ENCODE data around the gene CCNG1. TPM values are rescaled to one million over a fixed set of nuclear protein-coding genes. Genes with fewer than 3 reads are reported as not detected.
"Not testable (repeated sequence)": the region's sequence is repeated elsewhere in the genome, so short reads cannot be mapped to it uniquely, and the experiment has no call there.

CCNG1 gene
- 137 and 275 TPM in 2 replicates for total RNA-seq (2012; rRNA removed)

GRCh38 chr5:163437309-163438182 lies at the start of gene CCNG1:
Gene CCNG1 (plus strand): TSS chr5:163437595. CDS start chr5:163439257, 1,662 bp downstream.
- peaks cover 27% of the 10 kb centered on the region for H3K36me3 ChIP-seq (ENCODE audit: insufficient read depth, low read length)
- peak within 1 kb of the TSS; percentile 95 for H3K4me3 ChIP-seq (ENCODE audit: low read length)
- peak within 1 kb of the TSS; percentile 87 for H3K4me2 ChIP-seq (ENCODE audit: low read length)
- H3K27me3 ChIP-seq (ENCODE audit: control insufficient read depth, insufficient read depth, low read length), result peaks cover 9% of the 10 kb centered on the region
- H3K9ac ChIP-seq (ENCODE audit: low read depth, low read length), result peak within 1 kb of the TSS; percentile 97
- no peaks in the 10 kb centered on the region for H3K9me3 ChIP-seq (replicated peaks; ENCODE audit: low read length)
- peaks cover 20% of the 10 kb centered on the region for H3K4me1 ChIP-seq (ENCODE audit: control insufficient read depth, insufficient read depth, low read length)

GRCh38 chr5:163395792-163396191 lies 41.6 kb upstream of the CCNG1 start:
- Histone ChIP-seq H3K9ac (ENCODE audit: low read depth, low read length) (no peak overlapping the region), H3K27me3 (ENCODE audit: control insufficient read depth, insufficient read depth, low read length) (peaks cover 9% of the 10 kb centered on the region), H3K4me3 (ENCODE audit: low read length) (no peak overlapping the region), H3K9me3 (replicated peaks; ENCODE audit: low read length) (no peaks in the 10 kb centered on the region), H3K4me1 (ENCODE audit: control insufficient read depth, insufficient read depth, low read length) (no peaks in the 10 kb centered on the region), H3K4me2 (ENCODE audit: low read length) (no peak overlapping the region), H3K36me3 (ENCODE audit: insufficient read depth, low read length) (no peaks in the 10 kb centered on the region)

GRCh38 chr5:163396818-163397340 lies 40.5 kb upstream of the CCNG1 start:
- H3K4me3 ChIP-seq (ENCODE audit: low read length); H3K4me2 ChIP-seq (ENCODE audit: low read length); H3K9ac ChIP-seq (ENCODE audit: low read depth, low read length); H3K9me3 ChIP-seq (replicated peaks; ENCODE audit: low read length); H3K4me1 ChIP-seq (ENCODE audit: control insufficient read depth, insufficient read depth, low read length); H3K27me3 ChIP-seq (ENCODE audit: control insufficient read depth, insufficient read depth, low read length); H3K36me3 ChIP-seq (ENCODE audit: insufficient read depth, low read length): not testable (repeated sequence)

- Histone ChIP-seq H3K9ac (ENCODE audit: low read depth, low read length) (no peak overlapping the region), H3K4me1 (ENCODE audit: control insufficient read depth, insufficient read depth, low read length) (no peaks in the 10 kb centered on the region), H3K36me3 (ENCODE audit: insufficient read depth, low read length) (no peaks in the 10 kb centered on the region), H3K4me3 (ENCODE audit: low read length) (no peak overlapping the region), H3K27me3 (ENCODE audit: control insufficient read depth, insufficient read depth, low read length) (peaks cover 9% of the 10 kb centered on the region), H3K4me2 (ENCODE audit: low read length) (no peak overlapping the region), H3K9me3 (replicated peaks; ENCODE audit: low read length) (no peaks in the 10 kb centered on the region)
These were observed 40.0 kb upstream of the CCNG1 start for GRCh38 chr5:163397354-163397753.

- no peaks in the 10 kb centered on the region for H3K36me3 ChIP-seq (ENCODE audit: insufficient read depth, low read length)
- H3K4me2 ChIP-seq (ENCODE audit: low read length), result no peak overlapping the region
- H3K4me1 ChIP-seq (ENCODE audit: control insufficient read depth, insufficient read depth, low read length), result no peaks in the 10 kb centered on the region
- H3K9ac ChIP-seq (ENCODE audit: low read depth, low read length), result no peak overlapping the region
- H3K27me3 ChIP-seq (ENCODE audit: control insufficient read depth, insufficient read depth, low read length), result peaks cover 9% of the 10 kb centered on the region
- H3K4me3 ChIP-seq (ENCODE audit: low read length), result no peak overlapping the region
- no peaks in the 10 kb centered on the region for H3K9me3 ChIP-seq (replicated peaks; ENCODE audit: low read length)
These were observed 37.5 kb upstream of the CCNG1 start for GRCh38 chr5:163399923-163400322.

GRCh38 chr5:163401271-163401670 lies 36.1 kb upstream of the CCNG1 start:
- no peaks in the 10 kb centered on the region for H3K4me1 ChIP-seq (ENCODE audit: control insufficient read depth, insufficient read depth, low read length)
- H3K4me3 ChIP-seq (ENCODE audit: low read length), result no peak overlapping the region
- peaks cover 9% of the 10 kb centered on the region for H3K27me3 ChIP-seq (ENCODE audit: control insufficient read depth, insufficient read depth, low read length)

GRCh38 chr5:163402007-163402406 lies 35.4 kb upstream of the CCNG1 start:
- Histone ChIP-seq H3K27me3 (ENCODE audit: control insufficient read depth, insufficient read depth, low read length) (peaks cover 9% of the 10 kb centered on the region), H3K4me2 (ENCODE audit: low read length) (no peak overlapping the region), H3K4me1 (ENCODE audit: control insufficient read depth, insufficient read depth, low read length) (no peaks in the 10 kb centered on the region), H3K9me3 (replicated peaks; ENCODE audit: low read length) (no peaks in the 10 kb centered on the region), H3K36me3 (ENCODE audit: insufficient read depth, low read length) (no peaks in the 10 kb centered on the region), H3K4me3 (ENCODE audit: low read length) (no peak overlapping the region), H3K9ac (ENCODE audit: low read depth, low read length) (no peak overlapping the region)

More at GRCh38 chr5:163401271-163401670, 36.1 kb upstream of the CCNG1 start:
- H3K9me3 ChIP-seq (replicated peaks; ENCODE audit: low read length), result no peaks in the 10 kb centered on the region
- H3K9ac ChIP-seq (ENCODE audit: low read depth, low read length), result no peak overlapping the region
- H3K36me3 ChIP-seq (ENCODE audit: insufficient read depth, low read length), result no peaks in the 10 kb centered on the region
- H3K4me2 ChIP-seq (ENCODE audit: low read length), result no peak overlapping the region

GRCh38 chr5:163404364-163405173 lies 32.8 kb upstream of the CCNG1 start:
- no peak overlapping the region for H3K4me2 ChIP-seq (ENCODE audit: low read length)
- no peaks in the 10 kb centered on the region for H3K27me3 ChIP-seq (ENCODE audit: control insufficient read depth, insufficient read depth, low read length)
- H3K4me1 ChIP-seq (ENCODE audit: control insufficient read depth, insufficient read depth, low read length), result no peaks in the 10 kb centered on the region
- no peak overlapping the region for H3K9ac ChIP-seq (ENCODE audit: low read depth, low read length)
- no peaks in the 10 kb centered on the region for H3K36me3 ChIP-seq (ENCODE audit: insufficient read depth, low read length)
- no peak overlapping the region for H3K4me3 ChIP-seq (ENCODE audit: low read length)
- no peaks in the 10 kb centered on the region for H3K9me3 ChIP-seq (replicated peaks; ENCODE audit: low read length)

- H3K9me3 ChIP-seq (replicated peaks; ENCODE audit: low read length), result no peaks in the 10 kb centered on the region
- H3K4me1 ChIP-seq (ENCODE audit: control insufficient read depth, insufficient read depth, low read length), result no peaks in the 10 kb centered on the region
- H3K9ac ChIP-seq (ENCODE audit: low read depth, low read length), result no peak overlapping the region
- H3K4me2 ChIP-seq (ENCODE audit: low read length), result no peak overlapping the region
- no peaks in the 10 kb centered on the region for H3K36me3 ChIP-seq (ENCODE audit: insufficient read depth, low read length)
- H3K4me3 ChIP-seq (ENCODE audit: low read length), result no peak overlapping the region
- H3K27me3 ChIP-seq (ENCODE audit: control insufficient read depth, insufficient read depth, low read length), result no peaks in the 10 kb centered on the region
These were observed 30.2 kb upstream of the CCNG1 start for GRCh38 chr5:163407034-163407655.

GRCh38 chr5:163408311-163408923 lies 29.0 kb upstream of the CCNG1 start:
- H3K27me3 ChIP-seq (ENCODE audit: control insufficient read depth, insufficient read depth, low read length), result peaks cover 3% of the 10 kb centered on the region

GRCh38 chr5:163409384-163409783 lies 28.0 kb upstream of the CCNG1 start:
- H3K4me1 ChIP-seq (ENCODE audit: control insufficient read depth, insufficient read depth, low read length), result no peaks in the 10 kb centered on the region
- H3K4me2 ChIP-seq (ENCODE audit: low read length), result no peak overlapping the region
- H3K27me3 ChIP-seq (ENCODE audit: control insufficient read depth, insufficient read depth, low read length), result peaks cover 4% of the 10 kb centered on the region
- no peaks in the 10 kb centered on the region for H3K9me3 ChIP-seq (replicated peaks; ENCODE audit: low read length)
- no peak overlapping the region for H3K4me3 ChIP-seq (ENCODE audit: low read length)
- H3K9ac ChIP-seq (ENCODE audit: low read depth, low read length), result no peak overlapping the region
- no peaks in the 10 kb centered on the region for H3K36me3 ChIP-seq (ENCODE audit: insufficient read depth, low read length)

More at GRCh38 chr5:163408311-163408923, 29.0 kb upstream of the CCNG1 start:
- Histone ChIP-seq H3K4me3 (ENCODE audit: low read length) (no peak overlapping the region), H3K36me3 (ENCODE audit: insufficient read depth, low read length) (no peaks in the 10 kb centered on the region), H3K9ac (ENCODE audit: low read depth, low read length) (no peak overlapping the region), H3K4me2 (ENCODE audit: low read length) (peak overlapping the region; percentile 50), H3K9me3 (replicated peaks; ENCODE audit: low read length) (no peaks in the 10 kb centered on the region), H3K4me1 (ENCODE audit: control insufficient read depth, insufficient read depth, low read length) (no peaks in the 10 kb centered on the region)
